ENCODE data around the gene SMO.
"Not testable (repeated sequence)": the region's sequence is repeated elsewhere in the genome, so short reads cannot be mapped to it uniquely, and the experiment has no call there.

DNA sequence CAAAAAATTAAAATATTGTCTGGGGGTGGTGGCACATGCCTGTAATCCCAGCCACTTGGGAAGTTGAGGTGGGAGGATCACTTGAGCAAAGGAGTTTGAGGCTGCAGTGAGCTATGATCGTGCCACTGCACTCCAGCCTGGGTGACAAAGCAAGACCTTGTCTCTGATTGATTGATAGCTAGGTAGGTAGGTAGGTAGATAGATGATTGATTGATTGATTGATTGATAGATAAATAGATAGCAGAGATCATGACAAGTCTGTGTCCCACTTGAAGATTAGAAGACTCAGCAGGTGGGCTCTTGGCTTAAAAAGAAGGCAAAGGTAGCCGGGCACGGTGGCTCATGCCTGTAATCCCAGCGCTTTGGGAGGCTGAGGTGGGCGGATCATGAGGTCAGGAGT, 64.2 kb downstream of the SMO start:
- not testable (repeated sequence) for TF ChIP-seq EZH2 (IDR thresholded peaks at IDR 0.05; ENCODE audit: borderline replicate concordance, low read depth, low read length, severe bottlenecking)
- TF ChIP-seq, protein P1, sequence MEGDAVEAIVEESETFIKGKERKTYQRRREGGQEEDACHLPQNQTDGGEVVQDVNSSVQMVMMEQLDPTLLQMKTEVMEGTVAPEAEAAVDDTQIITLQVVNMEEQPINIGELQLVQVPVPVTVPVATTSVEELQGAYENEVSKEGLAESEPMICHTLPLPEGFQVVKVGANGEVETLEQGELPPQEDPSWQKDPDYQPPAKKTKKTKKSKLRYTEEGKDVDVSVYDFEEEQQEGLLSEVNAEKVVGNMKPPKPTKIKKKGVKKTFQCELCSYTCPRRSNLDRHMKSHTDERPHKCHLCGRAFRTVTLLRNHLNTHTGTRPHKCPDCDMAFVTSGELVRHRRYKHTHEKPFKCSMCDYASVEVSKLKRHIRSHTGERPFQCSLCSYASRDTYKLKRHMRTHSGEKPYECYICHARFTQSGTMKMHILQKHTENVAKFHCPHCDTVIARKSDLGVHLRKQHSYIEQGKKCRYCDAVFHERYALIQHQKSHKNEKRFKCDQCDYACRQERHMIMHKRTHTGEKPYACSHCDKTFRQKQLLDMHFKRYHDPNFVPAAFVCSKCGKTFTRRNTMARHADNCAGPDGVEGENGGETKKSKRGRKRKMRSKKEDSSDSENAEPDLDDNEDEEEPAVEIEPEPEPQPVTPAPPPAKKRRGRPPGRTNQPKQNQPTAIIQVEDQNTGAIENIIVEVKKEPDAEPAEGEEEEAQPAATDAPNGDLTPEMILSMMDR (IDR thresholded peaks at IDR 0.05; ENCODE audit: borderline replicate concordance, extremely low read depth, low read length, poor library complexity, severe bottlenecking), result not testable (repeated sequence)
